ENCODE measurements around the gene P4HB. TPM values are rescaled to one million over a fixed set of nuclear protein-coding genes. Genes with fewer than 3 reads are reported as not detected.

Gene P4HB
- total and polyA plus RNA-seq, 2 of the 4 experiments (the other 2 are of a cell fraction) = 599 to 932 TPM

GRCh38 chr17:81852237-81852636 is 8.1 kb downstream of the P4HB start:
- intact Hi-C loops (cut with micrococcal nuclease) = no loop called here
- no TSS peak for BruUV-seq (replicated peaks)
- POLR2A ChIA-PET (ENCODE audit: unreplicated experiment) = no interaction called here

More at GRCh38 chr17:81852237-81852636, 8.1 kb downstream of the P4HB start:
- peaks cover 7% of the 10 kb centered on the region; the same call in 1 of the 2 replicates for H3K9me1 ChIP-seq (ENCODE audit: insufficient read depth, low read length)
- no peaks in the 10 kb centered on the region for H3K4me1 ChIP-seq (ENCODE audit: control insufficient read depth, insufficient read depth, low read length)
- H2BK20ac ChIP-seq (ENCODE audit: low read depth, low read length) = no peak overlapping the region
- no peak overlapping the region for H4K91ac ChIP-seq (ENCODE audit: insufficient read depth, low read depth, low read length)
- peaks cover 62% of the 10 kb centered on the region for H3K36me3 ChIP-seq (ENCODE audit: control insufficient read depth, insufficient read depth, low read length)
- no peak overlapping the region for H2AK5ac ChIP-seq (ENCODE audit: low read depth, low read length)
- no peak overlapping the region for H3K23ac ChIP-seq (ENCODE audit: low read depth, low read length)
- no peak overlapping the region for H2AK9ac ChIP-seq (replicated peaks; ENCODE audit: low read depth, low read length, poor library complexity)
- peaks cover 57% of the 10 kb centered on the region for H4K20me1 ChIP-seq (ENCODE audit: insufficient read depth, low read length)
- no peak for TF ChIP-seq RCOR1 (IDR thresholded peaks at IDR 0.05; ENCODE audit: insufficient replicate concordance, low read length)
- no peak for TF ChIP-seq MAFK (IDR thresholded peaks at IDR 0.05; ENCODE audit: low read depth, low read length)
- no peak for TF ChIP-seq POLR2A (IDR thresholded peaks at IDR 0.05; ENCODE audit: low read depth, low read length)
- no peak for TF ChIP-seq RAD21 (IDR thresholded peaks at IDR 0.05; ENCODE audit: low read length)
- no peak for TF ChIP-seq SMC3 (IDR thresholded peaks at IDR 0.05; ENCODE audit: low read depth, low read length)
- no peak for TF ChIP-seq MAZ (IDR thresholded peaks at IDR 0.05; ENCODE audit: borderline replicate concordance, low read depth, low read length)
- TF ChIP-seq BHLHE40 (IDR thresholded peaks at IDR 0.05; ENCODE audit: low read depth, low read length) = no peak
- TF ChIP-seq FOS (IDR thresholded peaks at IDR 0.05; ENCODE audit: low read depth, low read length) = no peak
- no peak for TF ChIP-seq CEBPB (IDR thresholded peaks at IDR 0.05; ENCODE audit: low read depth, low read length)
- TF ChIP-seq USF2 (IDR thresholded peaks at IDR 0.05; ENCODE audit: low read depth, low read length) = no peak
- TF ChIP-seq CTCF (conservative IDR thresholded peaks at IDR 0.05; ENCODE audit: low read depth, low read length) = no peak
- no peak for TF ChIP-seq NFE2L2 (IDR thresholded peaks at IDR 0.05; ENCODE audit: low read depth, low read length)
- no peak for TF ChIP-seq MXI1 (IDR thresholded peaks at IDR 0.05; ENCODE audit: borderline replicate concordance, low read depth, low read length)
- no peak for TF ChIP-seq CHD1 (IDR thresholded peaks at IDR 0.05; ENCODE audit: low read depth, low read length)
- no peak for TF ChIP-seq ELK1 (IDR thresholded peaks at IDR 0.05; ENCODE audit: borderline replicate concordance, low read depth, low read length)
- TF ChIP-seq RFX5 (IDR thresholded peaks at IDR 0.05; ENCODE audit: low read depth, low read length) = no peak
- no peak overlapping the region for H4K5ac ChIP-seq (ENCODE audit: low read depth, low read length)
- WGBS, 2 experiments (ENCODE audit: extremely low coverage in 2 of 2, insufficient read length in 1 of 2) = 100% methylated on average over 8 of the region's 12 CpGs; no CpG with 5 or more reads in 1 of the 2 experiments
- no peaks in the 10 kb centered on the region for H3K9me3 ChIP-seq (ENCODE audit: control insufficient read depth, insufficient read depth, low read length)
- H4K8ac ChIP-seq (ENCODE audit: low read depth in 2 of 2, low read length in 2 of 2) = no peak overlapping the region
- in situ Hi-C loops (cut with MboI; ENCODE audit: low sequenced_read_pairs) = no loop called here
- H2BK5ac ChIP-seq (ENCODE audit: low read depth, low read length, poor library complexity, severe bottlenecking) = no peak overlapping the region
- H3K56ac ChIP-seq (ENCODE audit: extremely low read depth, insufficient read depth, low read length) = no peak overlapping the region
- ATAC-seq (ENCODE audit: low read depth) (no peak), DNase-seq (no peak)
- no peaks in the 10 kb centered on the region for H3K27me3 ChIP-seq (ENCODE audit: control insufficient read depth, insufficient read depth, low read length)
- H3K79me1 ChIP-seq (ENCODE audit: low read depth in 1 of 2, low read length in 2 of 2) = peaks cover 9 to 69% of the 10 kb centered on the region in 2 experiments
- H3K18ac ChIP-seq (ENCODE audit: low read depth, low read length) = no peak overlapping the region
- no peak overlapping the region for H3K9ac ChIP-seq (ENCODE audit: low read depth, low read length)
- dilution Hi-C loops (cut with HindIII; ENCODE audit: low sequenced_read_pairs, unreplicated experiment) = no loop called here
- no peak overlapping the region for H2BK15ac ChIP-seq (ENCODE audit: low read depth, low read length)
- CTCF ChIA-PET = no interaction called here
- no peak overlapping the region for H3K4ac ChIP-seq (ENCODE audit: low read depth, low read length)
- no peak overlapping the region for H2BK120ac ChIP-seq (ENCODE audit: low read depth, low read length)
- no peak overlapping the region for H3K14ac ChIP-seq (replicated peaks; ENCODE audit: low read depth, low read length)
- H3K4me2 ChIP-seq (ENCODE audit: low read depth, low read length) = no peak overlapping the region
- H3K27ac ChIP-seq (ENCODE audit: insufficient read depth, low read length) = no peak overlapping the region
- H2AFZ ChIP-seq (replicated peaks; ENCODE audit: low read length, poor library complexity) = no peak overlapping the region
- no peak overlapping the region for H3K4me3 ChIP-seq (ENCODE audit: insufficient read depth, low read depth, low read length)
